HK-2 (cell line): ENCODE measurements around the gene LASP1NB.

Source experiments
- DNase-seq: peaks from one replicate; pipeline ENCODE4 v3.0.0-alpha.2; 2018; ENCODE audit not compliant: unreplicated experiment

LASP1NB gene

DNA sequence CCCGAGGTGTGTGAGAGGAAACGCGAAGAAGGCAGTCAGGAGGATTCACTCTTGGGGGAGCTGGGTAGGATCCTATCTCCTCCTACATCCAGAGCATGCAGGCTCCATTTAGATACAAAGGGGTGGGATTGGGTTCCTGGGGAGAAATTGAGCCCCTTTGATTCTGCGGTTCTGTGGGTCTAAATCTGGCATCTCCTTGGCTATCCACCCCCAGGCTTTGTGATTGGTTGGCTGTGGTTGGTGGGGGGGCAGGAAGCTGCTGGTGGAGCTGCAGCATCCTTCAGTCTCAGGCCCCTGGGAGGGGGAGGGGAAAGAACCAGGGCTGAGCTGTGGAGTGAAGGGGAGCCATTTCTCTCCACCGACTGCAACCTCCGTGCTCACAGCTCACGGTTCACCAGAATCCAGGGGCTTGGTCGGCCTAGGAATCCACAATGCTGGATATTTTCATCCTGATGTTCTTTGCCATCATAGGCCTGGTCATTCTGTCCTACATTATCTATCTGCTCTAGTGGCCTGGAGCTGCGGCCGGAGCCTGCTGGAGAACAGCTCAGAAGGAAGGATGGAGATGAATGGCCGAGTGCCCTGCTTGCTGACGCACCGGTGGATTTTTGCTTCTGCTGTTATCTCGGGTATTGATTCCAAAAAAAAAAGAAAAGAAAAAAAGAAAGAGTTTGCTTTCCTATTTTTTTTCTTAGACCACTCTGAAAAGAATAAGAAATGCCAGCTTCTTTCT, at the start of gene LASP1NB:
Gene LASP1NB, plus strand, starts transcription at position 352 of the 733 bp plus-strand sequence.
- DNase-seq = no peak

- no peak for DNase-seq
Observed at GRCh38 chr17:38877130-38877851, 48.1 kb upstream of the LASP1NB start.

DNA sequence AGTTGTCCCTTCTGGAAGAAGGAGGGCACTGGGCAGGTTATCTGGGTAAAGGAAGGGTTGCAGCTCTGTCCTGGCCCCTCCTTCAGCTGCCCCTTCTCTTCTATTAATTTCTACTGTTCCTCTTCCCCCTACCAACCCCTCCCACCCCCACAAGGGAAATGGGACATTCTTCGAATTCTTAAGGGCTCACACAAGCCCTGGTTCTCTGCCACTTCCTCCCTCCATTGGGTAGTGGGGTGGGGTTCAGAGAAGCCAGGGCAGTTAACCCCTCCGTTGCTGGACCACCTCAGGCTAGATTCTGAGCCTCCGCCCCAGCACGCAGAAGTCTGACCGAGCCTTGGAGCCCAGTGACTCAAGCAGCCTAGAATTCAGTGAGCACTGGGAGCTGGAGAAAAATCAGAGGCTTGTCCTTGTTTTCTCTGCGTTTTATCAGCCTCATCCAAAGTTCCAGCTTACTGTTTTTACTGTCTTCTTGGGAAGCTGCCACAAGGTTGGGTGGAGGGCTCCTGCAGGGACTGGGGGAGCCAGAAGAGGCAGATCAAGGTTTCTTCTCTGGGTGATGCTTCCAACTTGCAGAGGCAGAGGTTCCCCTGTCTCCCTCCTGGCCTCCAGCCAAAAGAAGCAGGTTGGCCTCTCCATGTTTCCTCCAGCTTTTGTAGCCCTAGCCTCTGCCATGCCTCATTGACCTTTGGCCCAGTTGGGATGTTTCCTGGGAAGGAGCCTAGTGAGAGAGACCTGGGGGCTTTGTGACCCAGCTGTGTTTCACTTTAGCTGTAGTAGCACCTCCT, 45.3 kb upstream of the LASP1NB start:
- peak; percentile 88 for DNase-seq

GRCh38 chr17:38881600-38882191, 43.7 kb upstream of the LASP1NB start:
- DNase-seq = no peak

GRCh38 chr17:38882870-38883269, 42.5 kb upstream of the LASP1NB start:
- no peak for DNase-seq

DNA sequence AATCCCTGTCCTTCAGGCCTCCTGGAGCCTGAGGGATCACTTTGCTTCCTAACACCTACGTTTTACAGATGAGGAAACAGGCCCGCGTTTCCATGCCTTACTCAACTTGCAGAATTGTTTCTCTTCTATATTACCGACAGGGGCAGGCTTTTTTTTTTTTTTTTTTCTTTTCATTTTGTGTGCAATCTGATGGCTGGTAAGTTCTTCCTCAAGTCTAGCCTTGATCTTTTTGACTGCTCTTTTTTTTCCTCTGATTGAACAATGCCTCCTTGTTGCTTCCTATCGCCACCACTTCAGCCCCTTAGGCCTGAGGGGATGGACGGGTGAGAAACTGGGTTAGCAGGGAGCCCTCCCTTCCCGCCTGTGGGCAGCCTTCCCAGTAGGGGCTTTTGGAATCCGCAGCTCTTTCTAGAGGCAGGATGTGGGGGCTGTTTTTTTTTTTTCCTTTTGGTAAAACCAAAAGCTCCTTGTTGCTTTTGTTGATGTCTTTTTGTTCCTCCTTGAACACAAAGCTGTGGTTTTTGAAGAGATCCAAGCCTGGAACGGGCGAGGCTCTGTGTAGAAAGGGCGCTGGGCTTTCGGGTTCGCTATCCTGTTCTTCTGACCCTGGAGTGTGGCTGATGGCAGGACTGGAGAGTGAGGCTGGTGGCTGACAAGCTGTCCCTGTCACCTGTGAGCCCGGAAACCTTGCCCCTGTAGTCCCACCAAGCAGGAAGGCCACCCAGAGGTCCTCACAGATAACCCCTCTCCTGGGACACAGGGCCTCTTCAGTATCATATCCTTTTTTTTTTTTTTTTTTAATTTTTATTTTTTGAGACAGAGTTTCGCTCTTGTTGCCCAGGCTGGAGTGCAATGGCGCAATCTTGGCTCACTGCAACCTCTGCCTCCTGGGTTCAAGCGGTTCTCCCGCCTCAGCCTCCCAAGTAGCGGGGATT, 41.6 kb upstream of the LASP1NB start:
- DNase-seq = no peak

DNA sequence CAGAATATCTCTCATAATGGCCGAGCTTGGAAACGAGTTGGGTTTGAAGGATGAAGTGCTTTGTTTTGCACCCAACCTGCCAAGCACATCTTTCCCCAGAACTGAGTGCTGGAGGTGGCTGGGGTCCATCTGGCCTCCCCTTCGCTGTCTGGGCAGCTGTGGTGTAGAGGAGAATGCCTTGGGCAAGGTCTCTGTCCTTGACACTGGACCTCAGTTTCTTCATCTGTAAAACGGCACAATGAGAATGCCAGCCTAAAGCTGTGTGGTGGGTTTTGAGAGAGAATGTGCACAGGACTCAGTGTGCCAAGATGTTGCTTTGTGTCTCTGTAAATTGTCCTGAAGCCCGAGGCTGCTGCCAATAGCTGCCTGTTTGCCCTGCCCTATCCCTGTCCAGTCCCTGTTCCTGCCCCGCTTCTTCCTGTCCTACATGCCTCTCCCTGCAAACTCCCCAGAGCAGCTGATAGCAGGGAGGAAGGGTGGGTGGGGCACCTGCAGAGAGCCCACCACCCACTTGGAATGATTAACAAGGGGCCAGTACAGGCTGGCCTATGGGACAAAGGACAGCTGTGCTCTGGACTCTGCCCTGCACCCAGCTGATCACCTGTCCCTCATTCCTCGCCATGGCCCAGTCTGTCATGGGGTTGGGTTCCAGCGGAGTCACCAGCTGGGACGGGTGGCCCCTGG, 40.2 kb upstream of the LASP1NB start:
- no peak for DNase-seq

DNA sequence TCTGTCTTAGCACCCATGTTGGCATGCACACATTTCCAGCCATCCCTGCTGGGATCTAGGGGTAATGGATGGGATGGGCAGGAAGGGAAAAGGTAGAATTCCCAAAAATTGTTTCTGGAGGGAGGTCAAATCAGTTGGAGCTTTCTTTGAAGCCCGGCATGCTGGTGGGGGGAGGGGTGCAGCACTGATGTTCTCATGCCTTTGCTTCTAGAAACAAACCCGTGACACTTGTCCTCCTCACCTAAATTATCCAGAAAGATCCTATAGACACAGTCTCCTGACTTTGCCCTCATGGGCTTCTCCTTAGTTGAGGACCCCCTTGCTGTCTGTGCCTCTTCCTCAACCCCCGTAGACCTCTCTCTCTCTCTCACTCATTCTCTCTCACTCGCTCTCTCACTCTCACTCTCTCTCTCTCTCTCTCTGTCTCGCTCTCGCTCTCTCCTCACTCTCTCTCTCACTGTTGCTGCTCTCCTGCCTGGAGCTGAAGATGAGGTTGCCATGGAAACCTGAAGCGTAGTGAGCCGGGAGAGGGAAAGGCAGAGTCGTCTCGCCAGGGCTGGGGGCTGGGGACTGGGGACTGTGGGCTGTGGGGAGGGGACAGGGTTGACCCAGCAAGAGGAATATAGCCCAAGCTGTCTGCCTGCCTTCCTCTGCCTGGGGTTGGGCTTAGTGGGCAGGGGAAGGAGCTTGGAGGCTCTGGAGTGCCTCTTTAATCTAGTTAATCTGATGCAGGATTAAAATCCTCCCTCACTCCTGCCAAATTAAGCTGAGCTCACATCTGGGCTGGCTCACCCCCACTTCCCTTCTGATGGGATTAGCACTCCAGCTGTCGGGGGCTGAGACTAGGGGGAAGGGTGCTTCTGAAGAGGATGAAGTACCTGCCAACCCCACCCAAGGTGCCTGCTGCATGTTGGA, 39.4 kb upstream of the LASP1NB start:
- DNase-seq = no peak

DNA sequence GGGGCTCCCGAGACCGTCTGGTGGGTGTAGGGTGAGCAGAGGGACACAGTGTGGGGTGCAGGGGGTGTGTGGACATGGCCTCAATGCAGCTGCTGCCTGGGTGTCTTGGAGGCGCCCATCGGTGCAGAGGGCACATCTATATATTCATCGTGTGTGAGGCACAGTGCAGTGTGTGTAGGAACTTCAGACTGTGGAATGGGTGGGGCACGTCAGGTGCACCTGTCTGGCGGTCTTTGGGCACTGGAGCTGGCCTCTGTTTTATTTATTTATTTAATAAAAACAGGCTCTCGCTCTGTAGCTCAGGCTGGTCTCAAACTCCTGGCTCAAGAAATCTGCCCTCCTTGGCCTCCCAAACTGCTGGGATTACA, 38.8 kb upstream of the LASP1NB start:
- no peak for DNase-seq

DNA sequence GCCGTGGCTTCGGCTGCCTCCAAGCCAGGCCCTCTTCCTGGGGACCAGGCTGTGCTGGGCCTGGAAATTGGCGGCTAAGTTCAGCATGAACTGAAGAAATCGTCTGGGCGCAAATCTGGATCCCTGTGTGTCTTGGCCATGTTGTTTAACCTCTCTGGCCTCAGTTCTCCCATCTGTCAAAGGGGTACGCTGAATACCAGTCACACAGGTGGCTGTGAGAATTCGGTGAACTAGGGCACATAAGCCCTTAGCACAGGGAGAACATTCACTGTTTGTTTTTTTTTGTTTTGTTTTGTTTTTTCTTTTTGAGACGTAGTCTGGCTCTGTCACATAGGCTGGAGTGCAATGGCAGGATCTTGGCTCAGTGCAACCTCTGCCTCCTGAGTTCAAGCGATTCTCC, 36.6 kb upstream of the LASP1NB start:
- no peak for DNase-seq

GRCh38 chr17:38889745-38890409, 35.5 kb upstream of the LASP1NB start:
- DNase-seq = no peak

- no peak for DNase-seq
Observed at GRCh38 chr17:38890410-38890746, 35.0 kb upstream of the LASP1NB start.

DNA sequence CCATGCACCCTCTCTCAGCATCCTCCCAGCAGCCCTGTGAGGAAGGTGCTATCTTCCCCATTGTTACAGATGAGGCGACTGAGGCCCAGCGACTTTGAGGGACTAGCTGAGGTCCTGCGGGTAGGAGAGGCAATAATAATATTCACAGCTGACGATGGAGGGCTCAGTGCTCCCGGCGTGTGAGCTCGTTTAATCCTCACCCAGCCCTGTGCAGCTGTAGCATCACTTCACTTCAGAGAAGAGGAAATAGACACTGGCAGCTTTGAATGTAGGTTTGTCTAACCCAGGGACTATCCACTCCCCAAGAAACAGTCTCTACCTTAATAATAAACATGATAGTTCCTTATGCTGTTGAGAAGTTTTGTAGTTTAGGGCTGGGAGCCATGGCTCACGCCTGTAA, 34.0 kb upstream of the LASP1NB start:
- no peak for DNase-seq

DNA sequence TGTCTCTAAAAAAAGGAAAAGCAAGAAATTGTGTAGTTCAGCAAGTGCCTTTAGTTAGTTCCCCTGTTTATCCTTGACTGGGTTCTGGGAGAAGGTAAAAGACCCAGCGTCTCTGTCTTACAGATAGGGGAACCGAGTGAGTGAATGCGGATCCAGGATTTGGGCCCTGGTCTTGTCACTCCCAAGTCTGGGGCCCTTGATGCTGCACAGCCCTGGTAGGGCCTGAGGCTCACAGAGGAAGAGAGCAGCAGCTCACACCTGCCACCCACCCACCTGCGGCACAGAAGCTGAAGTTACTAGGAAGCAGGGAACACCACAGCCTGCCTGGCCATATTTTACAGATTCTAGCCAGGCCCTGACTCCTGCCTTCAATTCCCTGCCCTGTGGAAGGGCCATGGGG, 33.3 kb upstream of the LASP1NB start:
- no peak for DNase-seq

- no peak for DNase-seq
Observed at GRCh38 chr17:38892620-38893019, 32.8 kb upstream of the LASP1NB start.

GRCh38 chr17:38893113-38893512, 32.3 kb upstream of the LASP1NB start:
- no peak for DNase-seq

GRCh38 chr17:38893607-38894006, 31.8 kb upstream of the LASP1NB start:
- no peak for DNase-seq

DNA sequence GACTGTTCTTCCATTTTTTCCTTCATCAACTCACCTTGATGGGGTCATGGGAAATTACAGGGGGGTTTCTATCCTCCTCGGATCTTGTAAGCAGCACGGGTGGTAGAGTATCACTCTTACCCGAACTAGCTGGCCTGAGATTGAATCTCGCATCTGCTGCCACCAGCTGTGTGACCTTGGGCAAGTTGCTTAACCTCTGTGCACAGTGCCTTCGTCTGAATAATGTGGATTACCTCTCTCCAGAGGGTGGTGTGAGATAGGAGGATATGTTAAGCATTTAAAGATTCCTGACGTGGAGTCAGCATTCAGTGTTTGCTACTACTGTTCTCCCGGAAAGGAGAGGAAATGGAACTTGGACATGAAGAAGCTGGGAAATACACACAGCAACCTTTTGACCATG, 31.1 kb upstream of the LASP1NB start:
- DNase-seq = no peak

- DNase-seq = no peak
Observed at GRCh38 chr17:38896346-38896954, 29.0 kb upstream of the LASP1NB start.
